Measurements from ENCODE around the gene LTA4H.

- TF ChIP-seq CTCF (IDR thresholded peaks at IDR 0.05; ENCODE audit: insufficient read depth, low read depth, low read length) (no peak), EZH2 (IDR thresholded peaks at IDR 0.05; ENCODE audit: insufficient read depth, low read length) (no peak)
Observed at GRCh38 chr12:95982602-95983001, 52.8 kb downstream of the LTA4H start.

Measured in astrocyte (in vitro differentiated cells and primary cell).